C4-2B (cell line): Measurements from ENCODE around the gene DHRS3.

ENCODE experiments used
- ZFX ChIP-seq: fragments of 450-650 bp; IDR thresholded peaks from 2 replicates; pipeline ENCODE4 v1.6.1; 2017
- TF ChIP-seq, protein P1 (sequence below): fragments of 450-650 bp; conservative IDR thresholded peaks from 2 replicates; pipeline ENCODE4 v1.5.1; 2017; ENCODE audit warnings: mild to moderate bottlenecking

DNA sequence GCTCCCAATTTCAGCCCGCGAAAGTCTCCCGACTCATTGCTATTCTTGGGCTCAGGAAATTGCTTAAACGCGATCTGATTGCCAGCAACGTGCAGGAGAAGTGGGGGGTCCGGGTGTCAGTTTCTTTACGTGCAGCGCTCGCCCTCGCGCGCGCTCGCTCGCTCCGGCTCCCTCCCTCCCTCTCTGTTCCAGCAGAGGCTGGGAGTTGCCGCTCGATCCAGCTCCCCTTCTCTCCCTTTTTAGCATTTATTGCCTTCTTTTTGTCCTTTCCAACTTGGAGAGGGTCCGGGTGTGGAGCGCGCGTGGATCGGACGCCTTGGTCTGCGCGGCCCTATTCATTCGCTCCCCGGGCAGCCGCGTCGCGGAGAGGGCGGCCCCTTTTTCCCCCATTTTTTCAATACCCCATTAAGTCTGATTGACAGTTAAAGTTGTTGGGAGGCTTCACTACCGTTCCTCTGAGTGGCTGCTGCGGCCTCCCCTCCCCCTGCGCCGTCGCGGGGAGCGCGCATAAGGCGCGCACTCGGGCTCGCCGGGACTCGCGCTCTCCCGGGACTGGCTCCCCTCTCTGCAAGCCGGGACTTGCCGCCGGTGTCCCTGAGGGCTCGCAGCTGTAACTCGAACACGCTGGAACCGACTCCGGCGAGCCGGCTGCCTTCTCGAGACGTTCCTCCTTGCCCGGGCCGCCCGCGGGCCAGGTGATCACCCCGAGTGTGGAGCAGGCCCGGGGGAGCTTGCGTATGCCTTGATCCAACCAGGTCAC lies at the start of gene DHRS3:
- no peak for TF ChIP-seq ZFX
- TF ChIP-seq, protein P1, sequence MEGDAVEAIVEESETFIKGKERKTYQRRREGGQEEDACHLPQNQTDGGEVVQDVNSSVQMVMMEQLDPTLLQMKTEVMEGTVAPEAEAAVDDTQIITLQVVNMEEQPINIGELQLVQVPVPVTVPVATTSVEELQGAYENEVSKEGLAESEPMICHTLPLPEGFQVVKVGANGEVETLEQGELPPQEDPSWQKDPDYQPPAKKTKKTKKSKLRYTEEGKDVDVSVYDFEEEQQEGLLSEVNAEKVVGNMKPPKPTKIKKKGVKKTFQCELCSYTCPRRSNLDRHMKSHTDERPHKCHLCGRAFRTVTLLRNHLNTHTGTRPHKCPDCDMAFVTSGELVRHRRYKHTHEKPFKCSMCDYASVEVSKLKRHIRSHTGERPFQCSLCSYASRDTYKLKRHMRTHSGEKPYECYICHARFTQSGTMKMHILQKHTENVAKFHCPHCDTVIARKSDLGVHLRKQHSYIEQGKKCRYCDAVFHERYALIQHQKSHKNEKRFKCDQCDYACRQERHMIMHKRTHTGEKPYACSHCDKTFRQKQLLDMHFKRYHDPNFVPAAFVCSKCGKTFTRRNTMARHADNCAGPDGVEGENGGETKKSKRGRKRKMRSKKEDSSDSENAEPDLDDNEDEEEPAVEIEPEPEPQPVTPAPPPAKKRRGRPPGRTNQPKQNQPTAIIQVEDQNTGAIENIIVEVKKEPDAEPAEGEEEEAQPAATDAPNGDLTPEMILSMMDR: no peak
